GM19239 (cell line): Measurements from ENCODE around the gene TBC1D4.

Source experiments
- DNase-seq: peaks from one replicate; pipeline ENCODE4 v3.0.0; 2011; ENCODE audit warnings: low spot score; ENCODE audit not compliant: insufficient read length
- FAIRE-seq: peaks from 2 replicates; lab custom pipeline; 2011; peaks lifted over from hg19 to GRCh38; lab: Jason Lieb, UNC

The TBC1D4 gene

DNA sequence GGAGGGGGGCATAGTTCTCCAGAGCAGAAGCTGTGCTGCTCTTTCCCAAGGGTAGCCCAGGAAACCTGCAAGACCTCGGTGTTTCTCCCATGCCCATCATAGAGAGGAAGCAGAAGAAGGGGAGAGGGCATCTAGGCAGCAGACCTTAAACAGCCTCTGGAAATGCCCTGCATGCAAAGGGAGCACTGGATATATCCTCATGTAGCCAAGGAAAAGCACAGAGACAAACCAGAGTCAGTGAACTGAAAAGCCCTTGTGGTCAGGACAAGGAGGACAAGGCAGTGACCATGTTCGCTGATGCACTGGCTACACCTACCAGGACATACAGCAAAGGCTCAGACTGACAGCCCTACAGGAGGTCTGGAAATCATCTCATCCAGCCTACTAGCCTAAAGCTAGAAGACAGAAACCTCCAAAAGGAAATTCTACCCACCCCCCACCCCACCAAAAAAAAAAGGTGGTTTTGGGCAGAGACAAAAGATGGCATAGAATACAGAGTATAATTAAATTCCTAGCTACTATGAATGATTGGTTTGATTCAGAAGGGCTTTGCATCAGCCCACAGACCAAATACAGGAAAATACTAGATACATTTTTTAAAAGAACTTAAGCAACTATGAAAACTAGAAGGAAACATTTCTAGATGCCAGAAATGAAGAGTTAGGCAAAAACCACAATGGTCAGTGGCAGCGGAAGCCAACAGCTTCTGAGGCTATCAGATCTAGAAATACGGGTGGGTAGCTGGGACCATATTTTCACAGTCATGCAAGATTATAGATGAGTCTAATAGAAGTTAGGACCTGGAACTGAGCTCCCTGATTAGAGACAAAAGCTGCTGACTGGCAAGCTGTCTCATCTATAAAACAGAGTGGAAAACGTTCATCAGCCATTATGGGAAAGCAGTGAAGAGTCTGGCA is 4.4 kb upstream of the TBC1D4 start:
- DNase-seq (no peak), FAIRE-seq (no peak)

DNA sequence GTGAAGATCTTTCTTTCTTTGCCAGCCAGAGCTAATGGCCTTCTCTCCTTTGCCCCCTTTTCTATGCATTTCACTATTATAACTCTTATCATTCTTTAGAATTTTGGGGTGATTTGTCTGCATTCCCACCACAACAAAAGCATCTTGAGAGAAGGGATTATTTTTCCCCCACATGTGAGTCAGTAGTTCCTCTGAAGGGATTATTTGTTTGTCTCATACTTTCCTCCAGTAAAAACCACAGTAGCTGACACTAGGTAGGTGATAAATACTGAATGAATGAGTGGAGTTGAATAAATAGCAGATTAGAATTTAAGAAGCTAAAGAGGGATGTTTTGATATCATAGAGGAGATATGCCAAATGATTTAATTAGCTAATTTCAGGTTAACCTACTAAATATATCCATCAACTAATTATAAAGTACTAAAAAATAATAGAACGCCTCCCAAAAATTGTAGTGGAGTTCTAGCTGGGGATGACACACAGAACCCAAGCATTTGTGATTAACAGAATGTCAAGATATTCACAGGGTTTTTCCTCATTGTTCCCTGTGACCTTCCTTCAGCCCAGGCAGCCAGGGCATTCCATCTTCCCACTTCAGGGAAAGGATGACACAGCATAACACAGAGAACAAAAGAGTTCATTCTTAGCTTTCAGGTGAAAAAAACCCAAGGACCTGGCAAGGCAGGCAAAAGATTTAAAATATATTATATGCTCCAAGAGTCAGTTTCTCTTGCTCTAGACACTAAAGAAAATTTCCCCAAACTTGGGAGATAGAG is 3.5 kb upstream of the TBC1D4 start:
- FAIRE-seq (no peak), DNase-seq (no peak)

DNA sequence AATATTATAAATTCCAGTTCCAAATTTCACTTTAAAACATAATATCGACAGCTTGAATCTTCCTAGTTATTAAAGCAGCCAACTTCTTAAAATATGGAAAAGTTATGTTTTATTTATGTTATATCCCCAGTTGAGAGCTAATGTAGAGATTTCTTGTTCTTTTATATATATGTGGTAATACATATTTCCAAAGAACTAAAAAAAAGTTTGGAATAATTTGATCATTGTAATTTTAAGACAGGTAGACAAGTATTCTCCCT is 781 bp upstream of the TBC1D4 start:
- DNase-seq, result no peak
- no peak for FAIRE-seq

DNA sequence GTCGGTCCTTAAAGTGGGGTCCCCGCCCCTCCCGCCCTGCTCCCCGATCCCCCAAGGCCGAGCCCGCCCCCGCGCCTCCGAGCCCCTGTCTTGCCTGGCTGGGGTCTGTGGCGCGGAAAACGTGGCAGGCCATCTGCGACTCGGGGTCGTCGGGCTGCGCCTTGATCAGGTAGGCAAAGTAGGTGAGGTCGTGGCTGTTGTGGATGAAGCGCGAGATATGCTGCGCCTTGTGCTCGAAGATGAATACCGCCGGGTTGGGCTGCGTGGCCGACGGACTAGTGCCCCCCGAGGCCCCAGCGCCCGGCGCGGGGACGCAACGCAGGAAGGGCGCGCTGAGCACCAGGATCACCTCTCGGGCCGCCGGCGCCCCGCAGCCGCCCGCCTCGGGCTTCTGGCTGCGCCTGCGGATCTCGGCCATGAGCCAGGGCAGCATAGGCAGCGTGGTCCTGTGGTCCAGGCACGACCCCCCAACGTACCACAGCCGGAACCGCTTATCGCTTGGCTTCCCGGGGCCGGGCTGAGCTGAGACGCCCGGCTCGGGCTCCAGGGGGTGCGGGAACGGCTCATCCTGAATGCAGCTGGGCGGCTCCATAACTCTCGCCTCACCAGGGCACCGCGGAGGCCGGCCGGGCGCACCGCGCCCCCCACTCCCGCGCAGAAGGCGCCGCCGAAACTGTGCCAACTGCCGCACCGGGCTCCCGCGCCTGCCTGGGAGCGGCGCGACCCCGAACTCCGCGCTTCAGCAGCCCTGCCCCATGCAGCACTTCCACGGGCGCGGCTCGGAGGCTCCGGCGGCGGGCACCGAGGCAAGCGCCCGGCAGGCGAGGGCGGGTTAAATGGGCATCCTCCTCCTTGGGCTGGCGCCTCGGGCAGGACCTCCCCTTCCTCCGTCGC is 546 bp downstream of the TBC1D4 start:
- FAIRE-seq (no peak), DNase-seq (no peak)

DNA sequence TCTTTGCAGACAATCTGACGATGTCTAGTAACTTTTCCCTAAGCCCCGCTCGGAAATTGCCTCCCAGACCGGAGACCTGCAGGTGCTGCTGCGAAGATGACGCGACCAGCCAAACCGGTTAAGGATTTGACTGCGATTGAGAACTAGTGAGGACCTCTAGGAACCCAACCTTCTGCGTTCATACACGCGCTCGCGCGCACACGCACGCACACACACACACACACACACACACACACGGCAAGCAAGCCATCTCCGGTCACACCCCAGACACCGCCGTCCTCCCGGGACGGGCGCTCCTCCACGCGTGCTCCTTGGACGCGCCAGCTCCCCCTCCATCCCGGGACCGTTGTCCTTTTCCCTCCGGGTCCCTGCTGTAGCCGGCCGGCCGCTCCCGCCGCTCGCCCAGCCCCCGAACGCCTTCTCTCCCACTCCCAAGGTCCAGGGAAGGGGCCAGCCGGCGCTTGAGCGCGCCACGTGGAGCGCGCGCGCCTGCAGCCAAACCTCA is 1.2 kb downstream of the TBC1D4 start:
- no peak for FAIRE-seq

DNA sequence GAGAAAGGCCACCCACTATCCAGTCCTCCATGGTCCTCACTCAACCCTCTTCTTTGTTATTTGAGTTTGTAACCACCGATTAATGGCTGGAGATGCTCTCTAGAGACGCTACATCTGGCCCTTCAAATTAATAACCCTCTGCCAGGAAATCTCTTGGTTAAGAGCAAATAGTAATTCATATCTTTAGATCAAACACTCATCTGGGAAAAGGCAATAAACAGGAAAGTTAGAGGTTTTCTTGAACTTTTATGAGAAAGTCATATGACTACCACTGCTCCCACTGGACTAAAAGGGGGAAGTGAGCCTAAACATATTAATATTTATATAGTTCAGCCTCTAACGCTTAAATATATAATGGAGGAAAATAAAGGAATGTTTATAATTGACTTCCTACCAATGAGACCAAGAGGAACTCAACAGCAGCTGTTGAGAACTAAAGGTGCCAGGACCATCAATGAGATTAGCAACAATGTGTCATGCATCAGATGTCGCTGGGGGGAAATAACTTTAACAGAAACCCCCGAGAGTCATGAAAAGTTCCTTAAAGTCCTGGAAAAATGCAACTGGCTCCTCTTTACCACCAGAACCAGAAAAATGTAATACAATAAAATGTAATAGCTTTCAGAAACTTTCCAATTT is 2.7 kb downstream of the TBC1D4 start:
- DNase-seq, result no peak
- FAIRE-seq, result no peak

More for the DNA sequence above, 1.2 kb downstream of the TBC1D4 start:
- no peak for DNase-seq

DNA sequence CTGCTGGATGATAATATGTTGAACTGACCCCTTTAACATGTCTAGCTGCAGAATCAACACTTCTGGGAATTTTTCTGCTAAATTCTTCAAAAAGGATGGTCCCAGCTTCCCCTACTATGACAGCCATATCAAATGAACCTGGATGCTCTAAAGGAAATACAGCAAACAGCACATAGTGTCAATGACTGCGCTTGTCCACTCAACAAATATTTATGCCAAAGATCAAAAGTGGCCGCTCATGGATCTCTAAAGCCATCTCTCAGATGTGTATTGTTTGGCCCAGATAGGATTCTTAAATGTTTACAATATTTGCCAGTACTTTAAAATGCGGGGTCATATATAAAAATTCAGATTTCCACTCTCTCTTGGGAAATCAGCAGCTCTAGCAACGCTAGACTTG is 3.3 kb downstream of the TBC1D4 start:
- FAIRE-seq (no peak), DNase-seq (no peak)

DNA sequence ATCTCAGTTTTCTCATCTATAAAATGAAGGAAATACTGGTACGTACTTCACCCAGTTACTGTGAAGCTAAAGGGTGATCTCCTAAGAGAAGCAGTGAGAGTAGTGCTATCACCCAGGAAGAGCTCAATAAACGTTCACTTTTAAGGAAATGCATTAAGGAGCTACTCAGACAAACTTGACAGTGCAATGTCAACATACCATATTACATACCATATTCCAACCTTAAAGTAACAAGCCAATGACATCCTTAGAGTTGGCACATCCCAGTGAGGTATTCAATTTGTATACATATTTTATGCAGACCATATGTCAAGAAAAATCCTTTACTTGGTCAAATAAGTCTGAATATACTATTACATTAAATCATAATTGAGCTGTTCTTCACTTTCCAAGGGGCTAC is 7.0 kb downstream of the TBC1D4 start:
- no peak for FAIRE-seq
- no peak for DNase-seq

DNA sequence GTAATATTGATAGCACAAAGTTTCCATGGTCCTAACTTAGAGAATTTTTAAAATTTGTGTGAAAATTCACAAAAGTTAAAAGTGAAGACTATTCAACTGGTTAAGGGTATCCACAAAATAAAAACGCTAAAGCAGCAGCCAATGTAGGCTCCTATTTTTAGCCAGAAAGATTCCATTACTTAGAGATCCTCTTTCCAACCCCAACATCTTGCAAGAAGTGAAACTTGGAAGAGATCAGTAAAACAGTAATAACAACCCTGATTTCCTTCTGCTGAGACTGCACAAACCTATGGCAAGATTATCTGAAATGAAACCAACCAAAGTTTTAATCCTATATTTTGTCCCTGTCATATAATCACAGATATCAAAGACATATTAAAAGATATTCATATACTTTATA is 8.5 kb downstream of the TBC1D4 start:
- FAIRE-seq, result no peak

DNA sequence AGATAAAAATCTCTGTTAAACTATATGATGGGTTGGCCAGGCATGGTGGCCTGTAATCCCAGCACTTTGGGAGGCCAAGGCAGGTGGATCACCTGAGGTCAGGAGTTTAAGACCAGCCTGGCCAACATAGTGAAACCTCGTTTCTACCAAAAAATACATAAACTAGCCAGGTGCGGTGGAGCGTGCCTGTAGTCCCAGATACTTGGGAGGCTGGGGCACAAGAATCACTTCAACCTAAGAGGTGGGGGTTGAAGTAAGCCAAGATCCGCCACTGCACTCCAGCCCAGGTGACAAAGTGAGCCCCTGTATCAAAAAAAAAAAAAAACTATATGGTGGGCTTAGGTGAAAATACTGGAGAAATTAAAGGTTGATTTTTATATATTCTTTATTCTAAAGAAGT is 11.3 kb downstream of the TBC1D4 start:
- DNase-seq (no peak), FAIRE-seq (no peak)

More for the DNA sequence above, 8.5 kb downstream of the TBC1D4 start:
- no peak for DNase-seq

DNA sequence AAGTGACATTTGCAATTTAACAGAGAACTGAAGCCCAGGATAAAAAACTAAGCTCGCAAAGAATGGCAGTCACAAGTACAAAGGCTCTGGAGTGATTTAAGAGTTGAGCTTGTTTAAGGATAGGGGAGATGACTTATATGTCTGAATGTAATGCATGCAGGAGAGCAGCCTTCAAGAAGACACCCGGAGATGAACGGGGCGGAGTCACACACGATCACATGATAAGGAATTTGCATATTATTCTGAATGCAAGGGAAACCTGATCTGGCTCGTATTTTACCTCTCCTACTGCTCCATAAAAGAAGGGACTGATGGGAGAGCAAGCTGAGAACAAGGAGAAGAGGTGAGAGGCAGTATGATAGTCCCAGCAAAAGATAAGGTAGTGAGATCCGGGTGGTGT is 12.9 kb downstream of the TBC1D4 start:
- no peak for DNase-seq
- no peak for FAIRE-seq

DNA sequence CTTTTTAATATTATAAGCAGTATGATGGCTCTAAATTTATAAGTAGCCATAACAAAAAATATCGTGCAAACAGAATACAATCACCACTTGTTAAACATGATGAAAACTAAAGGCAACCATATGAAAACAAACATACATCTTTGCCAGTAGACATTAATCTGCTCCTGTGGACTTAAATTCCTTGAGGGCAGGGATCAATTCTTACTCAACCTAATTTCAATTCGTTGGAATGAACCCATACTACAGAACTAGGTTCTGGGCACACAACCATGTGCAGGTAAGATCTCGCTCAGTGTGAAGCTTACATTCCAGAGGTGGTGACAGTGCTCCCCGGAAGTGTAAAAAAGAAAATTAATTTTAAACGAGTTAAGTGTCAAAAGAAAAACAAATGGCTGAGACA is 13.4 kb downstream of the TBC1D4 start:
- DNase-seq (no peak), FAIRE-seq (no peak)

DNA sequence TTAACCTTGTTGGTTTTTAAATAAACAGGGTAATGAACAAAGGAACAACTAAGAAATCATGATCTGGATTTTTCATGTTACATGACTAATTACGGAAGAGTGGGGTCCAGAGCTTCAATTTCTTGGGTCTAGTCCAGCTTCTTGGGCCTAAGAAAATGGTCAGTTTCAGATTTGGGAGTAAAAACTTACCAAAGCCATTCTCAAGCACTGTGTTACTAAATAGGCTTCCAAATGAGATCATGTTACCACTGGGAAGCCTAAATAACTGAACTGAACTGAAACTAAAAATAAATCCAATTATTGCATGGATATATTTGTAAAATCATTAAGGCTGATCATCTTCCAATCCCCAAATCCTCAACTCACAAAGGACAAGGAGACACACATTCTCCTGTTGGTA is 13.9 kb downstream of the TBC1D4 start:
- no peak for DNase-seq

DNA sequence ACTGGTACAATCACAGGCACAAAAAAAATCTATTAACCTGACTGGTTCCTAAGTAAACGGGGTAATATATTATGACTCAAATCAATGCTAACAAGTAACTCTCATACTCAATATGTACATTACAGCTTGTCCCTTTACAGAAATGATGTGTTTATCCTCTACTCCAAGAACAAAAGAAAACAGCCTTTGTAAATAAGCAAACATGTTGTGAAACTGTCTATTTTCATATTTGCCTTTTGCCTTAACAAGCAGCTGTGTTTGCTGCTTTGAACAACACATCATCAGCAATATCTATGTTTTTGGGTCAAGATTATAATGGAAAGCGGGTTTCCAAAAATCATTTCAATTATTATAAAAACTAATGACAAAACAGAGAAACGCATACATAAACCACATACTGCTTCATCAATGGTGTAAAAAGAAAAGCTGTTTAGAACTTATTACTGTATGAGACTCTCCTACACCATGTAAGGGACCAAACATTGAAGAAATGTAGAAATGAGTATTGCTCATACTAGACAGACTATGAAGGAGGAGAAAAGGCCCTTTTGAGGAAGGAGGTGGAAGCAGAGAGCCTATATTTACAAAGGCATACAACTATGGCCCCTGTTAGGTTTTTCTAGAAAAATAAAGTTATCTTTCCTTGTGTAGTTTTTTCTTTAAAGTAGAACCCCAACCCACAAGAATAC is 14.8 kb downstream of the TBC1D4 start:
- DNase-seq (no peak), FAIRE-seq (no peak)

More for the DNA sequence above, 13.9 kb downstream of the TBC1D4 start:
- no peak for FAIRE-seq

DNA sequence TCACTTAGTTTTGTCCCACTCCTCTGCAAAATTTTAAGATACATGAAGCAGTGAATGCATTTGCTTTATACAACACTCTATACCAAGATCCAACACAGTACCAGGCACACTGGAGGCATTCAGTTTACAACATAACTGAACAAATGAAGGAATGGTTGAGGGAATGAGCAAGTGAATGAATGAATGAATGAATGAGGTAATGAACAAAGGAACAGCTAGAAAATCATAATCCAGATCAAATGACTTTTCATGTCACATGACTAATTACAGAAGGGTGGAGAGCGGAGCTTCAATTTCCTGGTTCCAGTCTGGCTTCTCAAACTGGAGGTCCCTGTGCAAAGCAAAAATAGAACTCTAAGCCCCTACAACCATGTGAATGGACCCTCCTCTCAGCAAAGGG is 16.7 kb downstream of the TBC1D4 start:
- FAIRE-seq (no peak), DNase-seq (no peak)

DNA sequence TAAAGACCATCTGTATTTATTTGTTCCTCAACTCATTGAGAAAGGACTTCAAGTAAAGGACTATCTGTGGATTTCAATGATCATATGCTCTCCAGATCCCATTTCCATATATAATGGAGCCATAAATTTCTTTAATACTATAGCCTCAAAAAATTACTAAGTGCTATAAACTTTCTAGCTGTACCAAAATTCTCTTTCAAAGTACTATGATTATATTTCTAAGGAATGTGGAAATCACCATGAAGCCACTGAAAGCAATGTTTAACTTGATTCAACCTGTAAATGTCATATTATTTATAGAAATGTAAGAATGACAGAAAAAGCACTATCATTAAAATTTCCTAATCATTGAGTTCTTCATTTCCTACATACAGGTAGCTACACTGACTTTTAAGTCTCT is 20.7 kb downstream of the TBC1D4 start:
- DNase-seq (no peak), FAIRE-seq (no peak)

DNA sequence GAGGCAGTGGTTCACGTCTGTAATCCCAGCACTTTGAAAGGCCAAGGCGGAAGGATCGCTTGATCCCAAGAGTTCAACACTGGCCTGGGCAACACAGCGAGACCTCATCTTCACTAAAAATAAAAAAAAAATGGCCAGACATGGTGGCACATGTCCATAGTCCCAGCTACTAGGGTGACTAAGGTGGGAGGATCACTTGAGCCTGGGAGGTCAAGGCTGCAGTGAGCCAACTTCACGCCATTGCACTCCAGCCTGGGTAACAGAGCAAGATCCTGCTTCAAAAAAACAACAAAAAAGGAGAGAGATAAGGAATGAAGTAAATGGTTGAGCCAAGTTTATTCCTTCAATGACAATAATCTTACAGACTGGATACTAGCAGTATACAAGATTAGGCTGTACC is 21.3 kb downstream of the TBC1D4 start:
- DNase-seq (no peak), FAIRE-seq (no peak)

DNA sequence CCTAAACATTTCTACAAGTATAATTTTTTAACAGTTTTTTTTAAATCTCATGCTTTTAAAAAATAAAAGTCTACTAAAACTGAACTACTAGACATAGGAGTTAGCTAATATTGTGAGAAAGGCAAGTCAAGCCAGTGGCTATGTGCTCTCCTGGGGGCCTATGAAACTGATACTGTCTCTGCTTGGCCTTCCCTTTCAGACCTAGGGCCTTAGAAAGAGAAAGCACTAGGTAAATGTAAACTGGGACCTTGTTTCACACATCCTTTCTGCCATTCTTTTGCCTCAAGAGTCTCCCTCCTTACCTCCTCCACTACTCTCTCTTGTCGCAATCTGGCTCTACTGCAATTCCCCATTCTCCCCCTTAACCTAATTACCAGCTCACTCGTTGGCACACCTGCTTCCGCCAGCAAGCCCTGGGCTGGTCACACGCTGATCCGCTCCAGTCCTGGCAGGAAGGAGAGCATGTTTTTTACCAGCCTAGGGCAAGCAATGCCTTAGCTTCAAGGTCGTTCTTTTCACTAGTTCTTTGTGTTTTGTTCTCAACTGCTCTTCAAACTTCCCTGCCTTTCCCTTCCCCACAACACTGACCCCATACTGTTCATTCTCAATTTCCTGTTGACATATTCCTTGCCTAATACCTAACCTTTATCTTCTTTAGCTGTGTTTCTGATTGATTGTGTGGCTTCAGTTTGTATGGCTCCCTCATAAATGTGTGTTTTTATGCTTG is 23.1 kb downstream of the TBC1D4 start:
- FAIRE-seq, result peak; percentile 98
- DNase-seq, result no peak

DNA sequence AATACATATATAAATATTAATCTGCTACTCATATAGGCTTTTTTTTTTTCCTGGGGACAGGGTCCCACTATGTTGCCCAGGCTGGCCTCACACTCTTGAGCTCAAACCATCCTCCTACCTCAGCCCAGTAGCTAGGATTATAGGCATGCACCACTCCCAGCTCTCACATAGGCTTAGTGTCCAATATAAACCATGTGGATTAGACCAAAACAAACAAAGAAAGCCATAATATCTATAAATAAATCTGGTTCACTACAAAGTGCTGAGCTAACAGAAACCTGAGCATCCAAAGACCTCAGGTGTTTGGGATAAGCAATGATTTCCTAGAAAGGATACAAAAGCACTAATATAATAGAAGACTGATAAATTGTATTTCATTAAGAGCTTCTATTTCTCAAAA is 26.0 kb downstream of the TBC1D4 start:
- FAIRE-seq (no peak), DNase-seq (no peak)
